Right ventricle myocardium superior (tissue), 1 donor: ENCODE measurements around the gene ZKSCAN4. TPM values are rescaled to one million over a fixed set of nuclear protein-coding genes. Genes with fewer than 3 reads are reported as not detected.

Experiments
- ATAC-seq: fragments of 200-7000 bp; cut with Tn5 transposase; one replicate; pipeline ENCODE4 v1.9.1; 2020; ENCODE audit warnings: mild to moderate bottlenecking; ENCODE audit not compliant: poor library complexity
- DNase-seq: peaks from one replicate; pipeline ENCODE4 v3.0.0-alpha.2; 2020
- intact Hi-C: fragments of 100-400 bp; cut with DNase I; formaldehyde crosslinking; loops from one replicate; pipeline ENCODE4 v1.11.2; 2022
- long read RNA-seq: library from polyadenylated mRNA; unstranded; transcript quantifications from one replicate; pipeline ENCODE4 v2.0.0, GENCODE V29; 2021
- total RNA-seq: library from RNA; stranded (reverse); fragmentation: NEBNext Ultra II Directional; extraction: Animal tissue kit (Norgen Biotek cat#: 25700); gene quantifications from one replicate; pipeline ENCODE4 v1.2.1, GENCODE V29; 2021
- donor health status: DM: no; HTN: yes; CAD: no; lungs with severe emphysema.

Gene ZKSCAN4
- 2.6 TPM for total RNA-seq
- long read RNA-seq, partial matches to known transcripts: 0 of 4 reads
- long read RNA-seq, other reads (novel, unspliced or antisense): 0 of 4 reads

- intact Hi-C loops: no loop called here
- DNase-seq: peak; percentile 73
- peak; percentile 99 for ATAC-seq
Observed at GRCh38 chr6:28252009-28252975, at the start of gene ZKSCAN4. Gene ZKSCAN4 (minus strand): TSS chr6:28252269. CDS start chr6:28251980, 289 bp downstream.

DNA sequence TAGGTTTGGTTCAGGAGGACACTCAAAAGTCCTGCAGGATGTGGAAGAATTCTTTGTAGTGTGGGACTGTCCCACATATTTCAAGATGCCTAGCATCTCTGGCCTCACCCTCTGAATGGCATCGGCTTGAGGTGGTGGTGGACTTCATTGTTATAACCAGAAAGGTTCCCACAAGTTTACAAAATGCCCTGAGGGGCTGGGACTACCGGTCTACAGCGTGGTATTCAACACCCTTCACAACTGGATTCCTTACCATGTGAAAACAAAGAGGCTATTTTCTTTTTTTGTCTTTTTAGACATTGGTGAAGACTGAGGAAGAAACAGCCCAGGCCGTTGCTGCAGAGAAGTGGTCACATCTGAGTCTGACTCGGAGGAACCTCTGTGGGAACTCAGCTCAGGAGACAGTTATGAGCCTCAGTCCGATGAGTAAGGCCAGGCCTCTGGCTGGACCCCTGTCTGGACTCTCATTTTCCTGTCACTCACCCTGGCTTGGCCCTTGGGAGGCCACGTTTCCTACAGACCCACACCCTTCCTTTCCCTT is 44.5 kb upstream of the ZKSCAN4 start:
- ATAC-seq (no peak), DNase-seq (no peak)

GRCh38 chr6:28295326-28295725 is 43.3 kb upstream of the ZKSCAN4 start:
- intact Hi-C loops: no loop called here

More for the DNA sequence above, 44.5 kb upstream of the ZKSCAN4 start:
- intact Hi-C loops: no loop called here

DNA sequence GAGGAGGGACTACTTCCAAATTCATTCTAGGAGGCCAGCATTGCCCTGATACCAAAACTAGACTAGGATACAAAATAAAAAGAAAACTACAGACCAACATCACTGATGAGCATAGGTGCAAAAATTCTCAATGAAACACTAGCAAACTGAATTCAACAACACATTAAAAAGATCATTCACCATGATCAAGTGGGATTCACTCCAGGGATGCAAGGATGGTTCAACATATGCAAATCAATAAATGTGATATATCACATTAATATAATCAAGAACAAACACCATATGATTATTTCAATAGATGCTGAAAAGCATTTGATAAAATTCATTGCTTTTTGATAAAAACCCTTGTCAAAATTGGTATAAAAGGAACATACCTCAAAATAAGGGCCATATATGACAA is 39.5 kb upstream of the ZKSCAN4 start:
- intact Hi-C loops: no loop called here
- no peak for ATAC-seq
- no peak for DNase-seq

More at GRCh38 chr6:28295326-28295725, 43.3 kb upstream of the ZKSCAN4 start:
- no peak for DNase-seq
- no peak for ATAC-seq

DNA sequence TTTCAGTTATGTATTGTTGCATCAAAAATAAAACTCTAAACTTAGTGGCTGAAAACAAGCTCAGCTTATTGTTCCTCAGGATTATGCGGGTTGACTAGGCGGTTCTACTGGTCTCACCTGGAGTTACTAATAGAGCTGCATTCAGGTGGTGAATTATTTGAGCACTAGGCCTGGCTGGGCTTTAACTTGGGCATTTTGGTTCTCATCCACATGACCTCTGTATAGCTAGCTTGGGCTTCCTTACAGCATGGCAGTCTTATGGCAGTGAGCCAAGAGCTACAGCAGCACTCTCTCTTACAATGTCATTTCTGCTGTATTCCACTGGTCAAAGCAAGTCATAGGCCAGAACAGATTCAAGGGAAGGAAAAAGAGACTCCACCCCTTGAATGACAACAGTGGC is 30.9 kb upstream of the ZKSCAN4 start:
- ATAC-seq (no peak), DNase-seq (no peak)
- intact Hi-C loops: no loop called here

DNA sequence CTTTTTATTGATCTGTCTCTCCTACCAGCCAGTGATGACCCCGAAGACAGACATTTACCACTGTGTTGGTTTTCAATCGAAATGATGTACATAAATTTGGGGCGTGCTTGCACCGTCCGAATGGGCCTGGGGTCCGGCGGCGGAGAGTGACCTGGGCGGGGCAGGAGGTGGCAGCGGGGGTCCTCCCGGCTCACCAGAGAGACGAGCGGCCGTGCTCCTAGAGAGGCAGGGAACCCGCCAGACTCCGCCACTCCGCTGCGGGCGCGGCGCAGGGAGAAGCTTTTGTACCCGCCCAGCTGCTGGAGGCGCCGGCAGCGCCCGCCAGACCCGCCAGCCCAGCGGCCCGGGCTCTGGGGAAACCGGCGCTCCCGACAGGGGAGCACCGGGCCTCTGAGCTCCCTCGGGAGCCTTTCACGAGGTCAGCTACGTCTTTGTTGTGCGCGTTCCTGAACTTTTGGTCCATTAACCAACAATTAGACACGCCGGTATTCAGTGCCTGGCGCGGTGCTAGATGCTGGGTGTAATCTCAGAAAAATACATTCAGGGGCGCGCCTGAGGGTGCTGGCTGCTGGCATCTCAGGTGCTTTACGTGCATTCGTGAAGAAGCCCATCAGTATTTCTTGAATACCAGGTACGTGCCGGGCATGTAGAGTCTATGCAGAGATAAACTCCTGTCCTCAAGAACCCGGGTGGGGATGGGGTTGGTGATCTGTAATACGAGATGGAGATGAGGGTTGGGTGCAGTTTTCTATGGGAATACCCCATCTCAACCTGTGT is 29.4 kb upstream of the ZKSCAN4 start, which contains the start of gene PGBD1:
Gene PGBD1, plus strand, starts transcription at position 285 of the 777 bp plus-strand sequence. CDS start 2,242 bp downstream, outside the sequence.
- peak; percentile 99 for ATAC-seq
- DNase-seq: peak; percentile 88
- intact Hi-C loops: no loop called here

- intact Hi-C loops: no loop called here
- DNase-seq: no peak
- ATAC-seq: no peak
Observed at GRCh38 chr6:28280595-28281287, 28.7 kb upstream of the ZKSCAN4 start.

DNA sequence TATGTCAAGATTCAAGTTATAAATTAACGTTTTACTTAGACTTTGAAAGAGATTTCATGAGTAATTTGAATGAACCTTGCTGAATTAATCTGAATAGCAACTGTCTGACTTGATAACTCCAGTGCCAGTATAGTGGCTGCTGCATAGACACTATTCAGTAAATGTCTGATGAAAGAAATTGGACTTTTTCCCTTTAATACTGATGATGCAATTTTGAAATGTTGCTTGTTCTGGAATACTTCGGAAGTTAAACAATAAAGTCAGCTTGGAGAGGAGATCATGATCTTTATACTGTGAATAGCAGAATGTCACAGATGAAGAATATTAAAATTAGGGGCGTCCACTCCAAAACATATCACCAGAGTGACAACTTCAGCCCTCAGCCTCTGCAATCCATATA is 25.7 kb upstream of the ZKSCAN4 start:
- intact Hi-C loops: no loop called here
- ATAC-seq (no peak), DNase-seq (no peak)

DNA sequence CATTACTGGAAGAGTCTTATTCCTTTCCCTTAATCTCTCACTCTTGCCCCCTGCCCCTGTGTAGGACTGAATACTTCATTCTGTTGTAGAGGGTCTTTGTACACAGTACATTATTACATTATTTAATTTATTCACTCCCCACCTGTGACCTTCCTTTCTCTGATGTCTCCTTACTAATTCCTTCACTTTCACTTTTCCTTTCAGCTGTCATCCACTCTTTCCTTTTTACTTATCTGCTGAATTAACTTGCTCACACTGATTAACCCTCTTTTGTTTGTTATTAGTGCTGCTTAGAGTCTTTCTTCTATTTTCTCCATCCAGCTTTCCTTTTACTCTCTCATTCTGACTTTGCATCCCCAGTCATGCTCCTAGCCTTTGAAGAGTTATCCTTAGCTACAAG is 22.8 kb upstream of the ZKSCAN4 start:
- DNase-seq (no peak), ATAC-seq (no peak)
- intact Hi-C loops: no loop called here

- intact Hi-C loops: no loop called here
- ATAC-seq: no peak
- no peak for DNase-seq
Observed at GRCh38 chr6:28269492-28269891, 17.4 kb upstream of the ZKSCAN4 start.

GRCh38 chr6:28267695-28268059 is 15.6 kb upstream of the ZKSCAN4 start:
- intact Hi-C loops: no loop called here
- no peak for DNase-seq
- no peak for ATAC-seq

DNA sequence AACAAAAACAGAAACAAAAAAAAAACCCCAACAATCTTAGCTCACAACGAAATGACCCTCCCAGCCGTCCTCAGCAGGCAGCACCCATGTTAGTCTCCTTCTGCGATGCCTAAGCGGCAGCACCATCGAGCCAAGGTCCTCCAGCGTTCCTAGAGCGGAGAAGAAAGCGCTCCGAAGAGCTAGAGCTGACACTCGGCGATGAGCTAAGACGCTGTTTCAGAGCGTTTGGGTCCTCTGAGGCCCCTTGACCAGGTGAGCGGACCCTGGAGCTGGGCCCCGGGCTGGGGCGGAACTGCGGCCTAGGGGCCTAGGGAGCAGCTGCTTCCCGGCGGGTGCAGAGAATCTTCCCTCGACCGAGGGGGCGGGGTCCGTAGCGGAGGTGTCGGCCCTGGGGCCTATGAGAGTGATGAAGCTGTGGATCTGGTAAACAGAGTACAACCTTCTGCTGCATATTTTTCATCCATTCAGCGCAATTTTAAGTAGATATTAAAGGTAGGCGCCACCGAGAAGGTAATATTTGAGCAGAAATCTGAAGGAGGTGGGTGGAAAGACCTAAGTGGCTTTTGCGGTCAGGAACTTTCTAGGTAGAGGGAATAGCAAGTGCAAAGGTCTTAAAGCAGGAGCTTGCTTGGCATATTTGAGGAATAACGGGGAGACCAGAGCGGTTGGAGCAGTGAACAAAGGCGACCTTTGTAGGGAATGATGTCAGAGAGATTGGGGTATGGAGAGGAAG is 15.1 kb upstream of the ZKSCAN4 start, which contains the start of gene ZSCAN26:
Gene ZSCAN26, plus strand, starts transcription at position 182 of the 733 bp plus-strand sequence. CDS start 4,777 bp downstream, outside the sequence.
- intact Hi-C loops: no loop called here
- ATAC-seq: peak; percentile 99
- DNase-seq: peak; percentile 91

- intact Hi-C loops: no loop called here
- ATAC-seq: no peak
- no peak for DNase-seq
Observed at GRCh38 chr6:28266563-28266961, 14.5 kb upstream of the ZKSCAN4 start.

- intact Hi-C loops: no loop called here
- no peak for DNase-seq
- no peak for ATAC-seq
Observed at GRCh38 chr6:28264834-28265401, 12.8 kb upstream of the ZKSCAN4 start.

DNA sequence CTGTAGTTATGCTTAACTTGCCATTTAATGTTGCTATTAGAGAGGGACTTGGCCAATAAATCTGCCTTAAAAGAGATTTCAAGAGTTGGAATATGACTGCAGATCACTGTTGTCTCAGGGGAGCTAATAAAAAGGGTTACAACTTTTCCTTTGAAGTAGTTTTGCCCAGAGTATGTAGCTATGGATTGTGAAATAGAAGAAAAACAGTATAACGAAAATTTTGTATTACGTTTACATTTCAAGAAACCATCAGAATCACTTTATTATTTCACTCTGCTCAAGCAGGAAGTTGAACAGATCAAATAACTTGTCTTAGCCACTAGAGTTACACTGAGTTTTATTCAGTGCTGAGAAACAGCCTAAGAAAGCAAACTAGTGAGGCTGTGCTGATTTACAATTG is 11.9 kb upstream of the ZKSCAN4 start:
- intact Hi-C loops: no loop called here
- ATAC-seq: no peak
- DNase-seq: no peak

DNA sequence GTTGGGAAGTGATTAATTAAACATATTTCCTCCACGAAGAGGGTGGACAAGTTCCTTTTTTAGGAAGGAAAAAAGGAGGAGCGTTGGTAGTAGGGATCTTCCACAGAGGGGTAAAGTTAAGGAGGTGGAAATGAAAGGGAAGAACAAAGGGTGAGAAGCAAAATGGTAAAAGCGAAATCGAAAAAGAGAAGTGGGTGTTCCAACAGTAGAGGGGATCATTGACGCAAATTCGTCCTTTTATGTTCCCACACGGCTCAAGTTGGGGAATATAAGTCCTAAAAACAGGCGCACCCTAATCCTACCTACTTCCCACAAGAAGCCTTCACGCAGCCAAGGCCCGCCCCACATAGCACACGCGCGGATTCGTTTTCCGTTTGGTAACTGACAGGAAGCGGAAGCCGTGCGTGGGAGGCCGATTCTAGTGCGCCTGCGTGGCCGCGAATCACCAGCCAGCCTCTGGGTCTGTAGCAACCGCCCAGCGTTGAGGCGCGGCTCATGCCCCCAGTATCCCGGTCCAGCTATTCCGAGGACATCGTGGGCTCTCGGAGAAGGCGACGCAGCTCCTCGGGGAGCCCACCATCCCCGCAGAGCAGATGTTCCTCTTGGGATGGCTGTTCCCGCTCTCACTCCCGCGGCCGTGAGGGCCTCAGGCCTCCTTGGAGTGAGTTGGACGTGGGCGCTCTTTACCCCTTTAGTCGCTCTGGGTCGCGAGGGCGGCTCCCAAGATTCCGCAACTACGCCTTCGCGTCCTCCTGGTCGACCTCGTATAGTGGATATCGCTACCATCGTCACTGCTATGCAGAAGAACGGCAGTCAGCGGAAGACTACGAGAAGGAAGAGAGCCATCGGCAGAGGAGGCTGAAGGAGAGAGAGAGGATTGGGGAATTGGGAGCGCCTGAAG is 7.1 kb upstream of the ZKSCAN4 start, which contains the start of gene NKAPL:
Gene NKAPL, plus strand, starts transcription at position 421 of the 901 bp plus-strand sequence. Its CDS starts 75 bp downstream, at position 496.
- intact Hi-C loops: no loop called here
- ATAC-seq (peak; percentile 98), DNase-seq (peak; percentile 92)
